Kidney epithelial cell (primary cell): ENCODE data around the gene RIPOR1. TPM values are rescaled to one million over a fixed set of nuclear protein-coding genes. Genes with fewer than 3 reads are reported as not detected.
A peak's percentile ranks its signal among the peaks of the same experiment; 100 is the strongest.

Source experiments
- DNase-seq: peaks from one replicate; pipeline ENCODE4 v3.0.0-alpha.2; 2010; ENCODE audit warnings: low read depth
- H3K27me3 ChIP-seq: 2 replicates; pipeline ENCODE4 v1.6.0; 2011; ENCODE audit warnings: low read length; ENCODE audit not compliant: control insufficient read depth, insufficient read depth
- H3K36me3 ChIP-seq: 2 replicates; pipeline ENCODE4 v1.5.1; 2011; ENCODE audit warnings: low read length; ENCODE audit not compliant: control insufficient read depth, insufficient read depth
- H3K4me3 ChIP-seq: 2 replicates; pipeline ENCODE4 v1.5.1; 2011; ENCODE audit warnings: low read depth, mild to moderate bottlenecking, control low read depth, low read length
- total RNA-seq: library from RNA; depleted of rRNA; stranded (reverse); fragments of >200 nt; gene quantifications from 2 replicates; pipeline ENCODE4 v1.2.3, GENCODE V29; 2015
- TF ChIP-seq, protein P1 (sequence below): IDR thresholded peaks from 2 replicates; pipeline ENCODE4 v1.5.1; 2011; ENCODE audit warnings: mild to moderate bottlenecking, moderate library complexity, low read length, control low read depth, inconsistent platforms; ENCODE audit not compliant: insufficient read depth, poor library complexity, severe bottlenecking

RIPOR1 gene
- total RNA-seq, 1 donor from 2014 or later: 91.0 TPM

DNA sequence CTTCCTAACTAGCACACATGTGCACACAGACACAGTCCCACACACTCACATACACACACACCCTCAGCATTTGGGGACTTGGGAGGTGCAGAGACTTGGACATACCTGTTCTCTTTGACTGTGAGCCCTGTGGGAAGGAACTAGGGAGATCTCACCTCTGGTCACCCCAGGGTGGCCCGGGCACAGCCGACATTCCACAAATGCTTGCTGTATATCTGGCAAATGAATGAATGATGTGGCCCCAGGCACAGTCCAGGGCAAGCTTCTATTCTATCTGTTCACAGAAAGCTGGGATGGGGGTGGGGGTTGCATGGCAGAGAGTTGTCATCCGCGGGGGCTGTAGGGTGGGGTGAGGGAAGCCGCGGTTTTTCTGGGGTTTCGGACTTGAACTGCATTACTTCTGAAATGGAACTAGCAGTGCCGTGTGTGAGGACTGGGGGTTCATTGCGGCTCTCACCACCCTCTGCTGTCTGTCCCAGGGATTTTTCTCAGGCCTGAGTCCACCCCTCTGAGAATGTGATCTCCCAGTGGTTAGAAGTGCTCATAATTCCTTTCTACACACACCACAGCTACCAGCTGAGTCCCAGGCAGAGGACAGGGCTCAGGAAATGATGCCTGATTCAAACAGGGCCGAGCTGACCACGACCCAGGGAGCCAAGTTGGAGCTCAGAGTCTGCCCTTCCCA lies 3.3 kb upstream of the RIPOR1 start:
- TF ChIP-seq, protein P1, sequence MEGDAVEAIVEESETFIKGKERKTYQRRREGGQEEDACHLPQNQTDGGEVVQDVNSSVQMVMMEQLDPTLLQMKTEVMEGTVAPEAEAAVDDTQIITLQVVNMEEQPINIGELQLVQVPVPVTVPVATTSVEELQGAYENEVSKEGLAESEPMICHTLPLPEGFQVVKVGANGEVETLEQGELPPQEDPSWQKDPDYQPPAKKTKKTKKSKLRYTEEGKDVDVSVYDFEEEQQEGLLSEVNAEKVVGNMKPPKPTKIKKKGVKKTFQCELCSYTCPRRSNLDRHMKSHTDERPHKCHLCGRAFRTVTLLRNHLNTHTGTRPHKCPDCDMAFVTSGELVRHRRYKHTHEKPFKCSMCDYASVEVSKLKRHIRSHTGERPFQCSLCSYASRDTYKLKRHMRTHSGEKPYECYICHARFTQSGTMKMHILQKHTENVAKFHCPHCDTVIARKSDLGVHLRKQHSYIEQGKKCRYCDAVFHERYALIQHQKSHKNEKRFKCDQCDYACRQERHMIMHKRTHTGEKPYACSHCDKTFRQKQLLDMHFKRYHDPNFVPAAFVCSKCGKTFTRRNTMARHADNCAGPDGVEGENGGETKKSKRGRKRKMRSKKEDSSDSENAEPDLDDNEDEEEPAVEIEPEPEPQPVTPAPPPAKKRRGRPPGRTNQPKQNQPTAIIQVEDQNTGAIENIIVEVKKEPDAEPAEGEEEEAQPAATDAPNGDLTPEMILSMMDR: peak; percentile 14
- Histone ChIP-seq H3K4me3 (no peak overlapping the region), H3K36me3 (no peaks in the 10 kb centered on the region), H3K27me3 (no peaks in the 10 kb centered on the region)
- DNase-seq: no peak

DNA sequence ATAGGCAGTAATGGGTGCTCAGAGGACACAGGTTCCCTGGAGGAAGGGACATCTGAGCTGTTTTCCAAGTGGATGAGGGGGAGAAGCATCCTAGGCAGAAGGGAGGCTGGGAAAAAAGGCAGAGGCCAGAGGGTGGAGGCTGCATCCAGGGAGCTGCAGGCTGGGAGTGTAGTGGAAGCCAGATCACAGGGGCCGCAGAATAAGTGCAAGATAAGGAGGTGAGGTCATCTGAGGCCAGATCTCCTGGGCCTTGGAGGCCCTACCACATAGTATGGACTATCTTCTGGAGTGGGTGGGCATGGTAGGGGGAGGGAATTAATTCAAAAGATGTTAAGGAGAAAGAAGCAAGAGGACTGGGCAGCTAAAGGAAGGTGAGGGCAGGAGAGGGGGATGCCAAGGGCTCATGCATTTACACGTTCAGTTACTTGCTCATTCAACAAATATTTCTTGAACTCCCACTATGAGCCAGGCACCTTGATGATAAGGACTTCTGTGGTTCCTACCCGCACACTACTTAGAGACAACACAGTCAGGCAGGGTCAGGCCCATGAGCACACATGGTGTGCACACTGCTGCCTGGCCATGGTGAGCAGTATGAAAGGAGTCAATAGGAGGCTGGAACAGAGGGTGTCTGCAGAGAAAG lies 2.4 kb upstream of the RIPOR1 start:
- TF ChIP-seq, protein P1: no peak
- H3K4me3 ChIP-seq: no peak overlapping the region
- no peaks in the 10 kb centered on the region for H3K27me3 ChIP-seq
- no peak for DNase-seq
- no peaks in the 10 kb centered on the region for H3K36me3 ChIP-seq

DNA sequence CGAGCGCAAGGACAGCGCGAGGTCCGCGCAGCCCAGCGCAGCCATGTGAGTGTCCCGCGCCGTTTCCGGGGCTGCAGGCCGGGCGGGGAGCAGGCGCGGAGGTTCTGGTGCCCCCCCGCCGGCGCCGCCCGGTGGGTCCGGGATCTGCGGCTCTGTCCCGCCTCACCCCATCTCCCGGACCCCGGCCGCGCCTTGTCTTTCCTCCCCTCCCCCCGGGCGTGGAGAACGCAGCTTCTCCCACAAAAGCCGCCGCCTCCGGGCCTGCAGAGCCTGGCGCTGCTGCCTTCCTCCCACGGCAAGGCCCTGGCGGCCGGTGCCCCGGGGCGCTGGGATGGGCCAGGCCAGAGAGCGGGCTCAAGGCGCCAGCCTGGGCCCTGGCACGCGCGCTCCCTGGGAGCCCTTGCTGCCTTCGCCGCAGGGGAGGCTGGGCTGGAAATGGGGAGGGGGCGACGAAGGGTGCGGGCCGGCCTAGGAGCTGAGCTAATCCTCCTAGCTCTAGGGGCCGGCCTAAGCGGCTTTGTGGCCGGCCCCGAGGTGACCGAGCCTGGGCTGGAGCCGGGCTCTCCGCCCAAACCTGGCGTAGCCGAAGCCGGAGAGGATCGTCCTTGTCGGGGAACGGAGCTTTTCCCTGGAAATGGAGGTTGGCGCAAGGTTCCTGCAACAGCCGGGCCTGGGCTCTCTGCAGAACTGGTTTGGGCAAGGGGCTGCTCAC lies 397 bp downstream of the RIPOR1 start:
- peak overlapping the region; percentile 80 for H3K4me3 ChIP-seq
- no peaks in the 10 kb centered on the region for H3K36me3 ChIP-seq
- TF ChIP-seq, protein P1: no peak
- H3K27me3 ChIP-seq: no peaks in the 10 kb centered on the region
- no peak for DNase-seq

DNA sequence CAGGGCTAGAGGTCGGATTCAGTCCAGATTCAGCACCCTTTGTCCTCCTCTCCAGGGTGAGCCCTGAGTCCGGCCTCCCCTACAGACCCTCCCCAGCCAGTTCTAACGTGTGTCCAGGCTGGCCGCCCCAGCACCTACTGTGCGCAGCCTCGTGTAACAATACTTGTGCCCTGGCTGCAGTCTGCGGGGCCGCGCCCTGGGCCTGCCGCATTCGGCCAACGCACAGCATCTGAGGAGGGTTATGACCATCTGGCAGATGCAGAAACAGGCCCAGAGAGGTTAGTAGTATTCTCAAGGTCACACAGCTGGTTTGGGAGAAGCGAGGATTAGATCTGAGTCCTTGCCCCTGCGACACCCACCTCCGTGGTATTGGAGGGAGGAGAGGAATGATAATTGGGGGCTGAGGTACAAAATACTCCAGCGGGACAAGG lies 968 bp downstream of the RIPOR1 start:
- H3K36me3 ChIP-seq: no peaks in the 10 kb centered on the region
- DNase-seq: no peak

DNA sequence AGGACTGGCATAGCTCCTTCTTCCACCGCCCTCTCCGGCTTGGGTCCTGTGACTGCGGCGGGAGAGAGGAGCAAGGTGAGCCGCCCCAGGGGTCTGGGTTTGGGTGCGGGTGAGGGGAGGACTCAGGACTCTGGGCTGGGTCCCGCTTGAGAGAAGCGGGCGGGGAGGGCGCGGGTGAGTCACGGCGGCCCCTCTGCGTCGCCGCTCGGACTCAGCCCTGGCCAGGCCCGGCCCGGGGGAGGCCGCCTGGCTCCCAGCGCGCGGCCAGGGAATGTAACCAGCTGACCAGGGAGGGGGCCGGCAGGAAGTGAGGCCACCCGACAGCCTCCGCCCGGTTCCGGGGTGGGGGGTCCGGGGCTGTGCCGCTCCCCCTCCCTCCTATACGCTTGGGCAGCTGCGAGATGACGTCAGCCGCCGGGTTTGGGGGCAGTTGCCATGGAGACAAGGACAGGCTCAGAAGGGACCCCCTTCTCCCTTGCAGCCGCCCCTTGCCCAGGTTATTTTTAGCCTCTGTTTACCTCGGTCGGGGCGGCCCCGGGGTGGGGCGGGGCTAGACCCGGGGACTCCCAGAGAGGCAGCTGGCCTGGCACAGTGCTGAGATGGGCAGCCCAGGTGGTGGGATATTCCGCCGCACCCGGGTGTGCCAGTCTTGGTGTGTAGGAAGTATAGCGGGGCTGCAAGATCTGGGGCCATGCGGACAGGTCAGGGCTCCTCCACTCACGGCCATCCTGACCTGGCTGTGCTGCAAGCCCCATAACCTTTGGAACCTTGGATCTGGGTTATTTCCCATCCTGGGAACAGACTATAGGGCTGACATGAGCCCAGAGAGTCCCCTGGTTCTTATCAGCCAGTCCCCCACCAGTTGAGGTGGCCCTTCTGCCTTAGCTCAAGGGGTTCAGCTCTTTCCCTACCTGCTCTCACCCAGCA lies 1.6 kb downstream of the RIPOR1 start:
- TF ChIP-seq, protein P1: no peak
- H3K36me3 ChIP-seq: no peaks in the 10 kb centered on the region
- no peaks in the 10 kb centered on the region for H3K27me3 ChIP-seq
- peak; percentile 48 for DNase-seq
- peak overlapping the region; percentile 80 for H3K4me3 ChIP-seq

More for the DNA sequence above, 968 bp downstream of the RIPOR1 start:
- H3K4me3 ChIP-seq: peak overlapping the region; percentile 80
- H3K27me3 ChIP-seq: no peaks in the 10 kb centered on the region
- TF ChIP-seq, protein P1: no peak
